GM23338 (cell line): Measurements from ENCODE around the gene ZMYND12.

Experiments
- CREB1 ChIP-seq: fragments of 250-450 bp; sonication (Bioruptor Pico); IDR thresholded peaks from 2 replicates; pipeline ENCODE4 v1.5.0; 2020; ENCODE audit warnings: low read depth, mild to moderate bottlenecking, moderate library complexity
- EZH2 ChIP-seq: fragments of 200-600 bp; sonication (generic); IDR thresholded peaks from one replicate; pipeline ENCODE4 v1.8.0; 2017; ENCODE audit warnings: antibody characterized with exemption, mild to moderate bottlenecking, low read depth; ENCODE audit not compliant: unreplicated experiment
- EZH2phosphoT487 ChIP-seq: fragments of 200-600 bp; sonication (generic); IDR thresholded peaks from one replicate; pipeline ENCODE4 v1.8.1; 2018; ENCODE audit warnings: antibody characterized with exemption; ENCODE audit not compliant: unreplicated experiment
- JUNB ChIP-seq: IDR thresholded peaks from one replicate; pipeline ENCODE4 v1.6.1; 2016; ENCODE audit warnings: antibody characterized with exemption; ENCODE audit not compliant: unreplicated experiment
- POLR2AphosphoS5 ChIP-seq: IDR thresholded peaks from 2 replicates; pipeline ENCODE4 v1.6.1; 2016; ENCODE audit warnings: antibody characterized with exemption, low read depth
- STAT1 ChIP-seq: IDR thresholded peaks from one replicate; pipeline ENCODE4 v1.6.1; 2016; ENCODE audit warnings: antibody characterized with exemption; ENCODE audit not compliant: unreplicated experiment
- ZNF331 ChIP-seq: fragments of 250-450 bp; sonication (Bioruptor Pico); IDR thresholded peaks from 2 replicates; pipeline ENCODE4 v1.5.0; 2020; ENCODE audit warnings: low read depth, mild to moderate bottlenecking, moderate library complexity
- TF ChIP-seq, protein P1 (sequence below), 2 experiments: fragments of 200-600 bp in 1 of 2; sonication (generic) in 1 of 2; conservative IDR thresholded peaks; 2 replicates each; pipeline versions ENCODE4 v1.5.1 to v1.6.1; 2016 to 2017; ENCODE audit warnings: antibody characterized with exemption in 2 of 2, low read depth in 2 of 2, mild to moderate bottlenecking in 2 of 2, moderate library complexity in 1 of 2
- TF ChIP-seq, protein P2 (sequence below): IDR thresholded peaks from 2 replicates; pipeline ENCODE4 v1.6.1; 2016; ENCODE audit warnings: antibody characterized with exemption
- TF ChIP-seq, protein P3 (sequence below): IDR thresholded peaks from one replicate; pipeline ENCODE4 v1.6.1; 2018; ENCODE audit warnings: antibody characterized with exemption; ENCODE audit not compliant: unreplicated experiment

DNA sequence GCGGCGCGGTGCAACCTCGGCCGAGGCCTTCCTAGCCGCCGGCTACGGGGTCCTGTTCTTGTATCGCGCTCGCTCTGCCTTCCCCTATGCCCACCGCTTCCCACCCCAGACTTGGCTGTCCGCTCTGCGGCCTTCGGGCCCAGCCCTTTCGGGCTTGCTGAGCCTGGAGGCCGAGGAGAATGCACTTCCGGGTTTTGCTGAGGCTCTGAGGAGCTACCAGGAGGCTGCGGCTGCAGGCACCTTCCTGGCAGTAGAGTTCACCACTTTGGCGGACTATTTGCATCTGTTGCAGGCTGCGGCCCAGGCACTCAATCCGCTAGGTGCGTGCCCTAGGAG lies 900 bp upstream of the ZMYND12 start:
- TF ChIP-seq, protein P1, sequence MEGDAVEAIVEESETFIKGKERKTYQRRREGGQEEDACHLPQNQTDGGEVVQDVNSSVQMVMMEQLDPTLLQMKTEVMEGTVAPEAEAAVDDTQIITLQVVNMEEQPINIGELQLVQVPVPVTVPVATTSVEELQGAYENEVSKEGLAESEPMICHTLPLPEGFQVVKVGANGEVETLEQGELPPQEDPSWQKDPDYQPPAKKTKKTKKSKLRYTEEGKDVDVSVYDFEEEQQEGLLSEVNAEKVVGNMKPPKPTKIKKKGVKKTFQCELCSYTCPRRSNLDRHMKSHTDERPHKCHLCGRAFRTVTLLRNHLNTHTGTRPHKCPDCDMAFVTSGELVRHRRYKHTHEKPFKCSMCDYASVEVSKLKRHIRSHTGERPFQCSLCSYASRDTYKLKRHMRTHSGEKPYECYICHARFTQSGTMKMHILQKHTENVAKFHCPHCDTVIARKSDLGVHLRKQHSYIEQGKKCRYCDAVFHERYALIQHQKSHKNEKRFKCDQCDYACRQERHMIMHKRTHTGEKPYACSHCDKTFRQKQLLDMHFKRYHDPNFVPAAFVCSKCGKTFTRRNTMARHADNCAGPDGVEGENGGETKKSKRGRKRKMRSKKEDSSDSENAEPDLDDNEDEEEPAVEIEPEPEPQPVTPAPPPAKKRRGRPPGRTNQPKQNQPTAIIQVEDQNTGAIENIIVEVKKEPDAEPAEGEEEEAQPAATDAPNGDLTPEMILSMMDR (conservative IDR thresholded peaks at IDR 0.05; ENCODE audit: low read depth in 2 of 2) = no peak
- TF ChIP-seq ZNF331 (CRISPR knock-in tag) (no peak), EZH2 (no peak), EZH2phosphoT487 (no peak), POLR2AphosphoS5 (no peak), CREB1 (CRISPR knock-in tag) (no peak), JUNB (no peak), STAT1 (no peak)
- TF ChIP-seq, protein P2, sequence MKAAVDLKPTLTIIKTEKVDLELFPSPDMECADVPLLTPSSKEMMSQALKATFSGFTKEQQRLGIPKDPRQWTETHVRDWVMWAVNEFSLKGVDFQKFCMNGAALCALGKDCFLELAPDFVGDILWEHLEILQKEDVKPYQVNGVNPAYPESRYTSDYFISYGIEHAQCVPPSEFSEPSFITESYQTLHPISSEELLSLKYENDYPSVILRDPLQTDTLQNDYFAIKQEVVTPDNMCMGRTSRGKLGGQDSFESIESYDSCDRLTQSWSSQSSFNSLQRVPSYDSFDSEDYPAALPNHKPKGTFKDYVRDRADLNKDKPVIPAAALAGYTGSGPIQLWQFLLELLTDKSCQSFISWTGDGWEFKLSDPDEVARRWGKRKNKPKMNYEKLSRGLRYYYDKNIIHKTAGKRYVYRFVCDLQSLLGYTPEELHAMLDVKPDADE = no peak
- TF ChIP-seq, protein P3, sequence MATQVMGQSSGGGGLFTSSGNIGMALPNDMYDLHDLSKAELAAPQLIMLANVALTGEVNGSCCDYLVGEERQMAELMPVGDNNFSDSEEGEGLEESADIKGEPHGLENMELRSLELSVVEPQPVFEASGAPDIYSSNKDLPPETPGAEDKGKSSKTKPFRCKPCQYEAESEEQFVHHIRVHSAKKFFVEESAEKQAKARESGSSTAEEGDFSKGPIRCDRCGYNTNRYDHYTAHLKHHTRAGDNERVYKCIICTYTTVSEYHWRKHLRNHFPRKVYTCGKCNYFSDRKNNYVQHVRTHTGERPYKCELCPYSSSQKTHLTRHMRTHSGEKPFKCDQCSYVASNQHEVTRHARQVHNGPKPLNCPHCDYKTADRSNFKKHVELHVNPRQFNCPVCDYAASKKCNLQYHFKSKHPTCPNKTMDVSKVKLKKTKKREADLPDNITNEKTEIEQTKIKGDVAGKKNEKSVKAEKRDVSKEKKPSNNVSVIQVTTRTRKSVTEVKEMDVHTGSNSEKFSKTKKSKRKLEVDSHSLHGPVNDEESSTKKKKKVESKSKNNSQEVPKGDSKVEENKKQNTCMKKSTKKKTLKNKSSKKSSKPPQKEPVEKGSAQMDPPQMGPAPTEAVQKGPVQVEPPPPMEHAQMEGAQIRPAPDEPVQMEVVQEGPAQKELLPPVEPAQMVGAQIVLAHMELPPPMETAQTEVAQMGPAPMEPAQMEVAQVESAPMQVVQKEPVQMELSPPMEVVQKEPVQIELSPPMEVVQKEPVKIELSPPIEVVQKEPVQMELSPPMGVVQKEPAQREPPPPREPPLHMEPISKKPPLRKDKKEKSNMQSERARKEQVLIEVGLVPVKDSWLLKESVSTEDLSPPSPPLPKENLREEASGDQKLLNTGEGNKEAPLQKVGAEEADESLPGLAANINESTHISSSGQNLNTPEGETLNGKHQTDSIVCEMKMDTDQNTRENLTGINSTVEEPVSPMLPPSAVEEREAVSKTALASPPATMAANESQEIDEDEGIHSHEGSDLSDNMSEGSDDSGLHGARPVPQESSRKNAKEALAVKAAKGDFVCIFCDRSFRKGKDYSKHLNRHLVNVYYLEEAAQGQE = no peak
